ENCODE results near the gene NTN1. TPM values are rescaled to one million over a fixed set of nuclear protein-coding genes. Genes with fewer than 3 reads are reported as not detected.
A peak's percentile ranks its signal among the peaks of the same experiment; 100 is the strongest.
"Not testable (repeated sequence)": the region's sequence is repeated elsewhere in the genome, so short reads cannot be mapped to it uniquely, and the experiment has no call there.

Gene NTN1
- total RNA-seq, 2 donors from 2014 or later: 6.9 to 15.4 TPM

DNA sequence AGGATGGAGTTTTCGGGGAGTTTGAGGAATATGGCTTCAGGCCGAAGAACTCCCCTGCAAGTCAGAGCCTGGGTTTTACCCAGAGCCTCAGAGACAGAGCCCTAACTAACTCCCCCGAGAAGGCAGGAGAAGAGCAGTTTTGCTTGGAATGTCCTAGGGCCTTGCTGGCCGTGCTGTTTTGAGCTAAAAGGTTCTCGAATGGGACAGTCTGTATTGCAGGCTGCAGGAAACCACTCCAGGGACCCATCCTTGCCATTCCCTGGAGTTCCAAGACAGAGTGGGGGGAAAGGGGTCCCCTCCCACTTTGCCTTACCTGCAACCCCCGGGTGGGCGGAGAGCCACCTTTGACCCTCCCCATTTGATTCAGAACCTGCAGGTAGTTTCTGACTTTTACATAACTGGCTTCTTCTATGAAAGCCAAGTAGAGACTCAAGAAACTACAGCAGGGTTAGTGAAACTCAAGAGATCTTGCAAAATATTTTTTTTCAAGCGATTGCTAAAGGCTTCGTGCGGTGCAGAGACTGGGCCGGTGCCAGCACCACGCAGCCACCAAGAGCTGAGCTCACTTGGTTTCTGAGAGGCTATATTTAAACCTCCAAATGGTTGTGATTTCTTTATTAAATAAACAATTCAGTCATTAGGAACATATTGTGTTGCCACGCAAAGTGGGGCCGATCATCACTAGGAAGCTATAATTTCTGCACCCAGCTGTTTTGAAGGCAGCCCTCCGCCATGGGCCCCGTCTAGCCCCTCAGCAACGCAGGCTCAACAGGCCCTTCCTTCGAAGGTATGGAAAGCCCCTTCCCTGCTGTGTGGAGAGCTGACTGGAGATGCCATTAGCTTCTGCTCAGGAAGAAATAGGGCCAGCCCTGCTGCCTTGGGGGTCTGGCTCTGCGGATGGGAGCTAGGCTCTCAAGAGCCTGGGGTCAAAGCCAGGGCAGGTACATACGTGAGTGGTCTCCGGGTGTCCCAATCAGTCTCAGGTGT is 223.0 kb downstream of the NTN1 start:
- intact Hi-C loops (cut with DNase I): no loop called here
- DNase-seq (ENCODE audit: low spot score): no peak

DNA sequence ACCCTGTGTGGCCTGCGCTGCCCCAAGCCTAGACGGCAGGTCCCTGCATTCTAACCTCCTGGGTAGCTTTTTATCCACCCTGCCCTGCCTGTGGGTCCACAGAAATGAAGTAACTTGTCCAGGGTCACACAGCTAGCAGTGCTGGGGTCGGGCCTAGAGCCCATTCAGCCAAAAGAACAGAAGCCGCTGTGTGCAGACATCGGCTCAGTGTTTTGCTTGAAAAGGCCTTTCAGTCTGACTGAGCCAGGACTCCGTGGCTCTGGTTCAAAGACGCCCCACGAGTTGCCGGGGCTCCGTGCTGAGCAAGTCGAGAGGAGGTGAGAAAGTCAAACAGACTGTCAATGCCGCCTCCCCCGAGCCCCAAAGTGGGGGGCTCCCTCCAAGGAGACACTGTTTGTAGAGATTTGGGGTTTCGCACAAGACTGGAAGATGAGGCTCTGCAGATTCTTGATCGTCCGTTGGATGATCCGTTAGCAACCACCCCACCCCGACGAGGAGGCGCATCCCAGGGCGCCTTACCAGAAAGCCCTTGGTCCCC is 226.2 kb downstream of the NTN1 start:
- intact Hi-C loops (cut with DNase I): no loop called here
- no peak for DNase-seq (ENCODE audit: low spot score)

DNA sequence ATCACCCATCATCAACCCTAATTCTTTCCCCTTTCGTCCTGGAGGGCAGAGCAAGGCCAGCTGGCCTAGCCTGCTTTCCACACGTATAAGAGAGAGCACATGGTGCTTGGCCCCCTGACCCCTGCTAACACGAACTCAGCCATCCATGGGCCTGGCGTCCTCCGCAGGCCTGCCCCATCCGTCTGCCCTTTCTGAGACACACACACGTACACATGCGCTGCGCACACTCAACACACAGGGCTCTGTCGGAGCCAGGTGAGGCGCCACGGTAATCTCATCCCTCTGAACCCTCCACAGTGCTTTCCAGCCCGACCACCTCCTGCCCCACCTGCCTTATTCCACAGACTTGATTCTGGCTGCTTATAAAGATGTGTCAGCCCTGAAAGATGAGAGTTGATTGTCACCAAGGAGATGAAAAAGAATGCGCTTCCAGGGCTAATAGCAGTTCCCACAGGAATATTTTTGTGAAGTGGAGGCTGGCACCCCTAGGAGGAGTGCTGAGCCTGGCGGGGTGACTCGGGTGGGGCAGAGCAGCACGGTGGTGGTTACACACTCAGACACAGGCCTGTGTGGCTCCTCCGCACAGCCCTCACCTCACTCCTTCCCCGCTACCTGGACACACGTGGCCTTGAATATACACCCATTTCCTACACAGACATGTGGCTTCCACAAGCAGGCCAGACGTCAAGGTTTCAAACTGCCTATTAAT is 228.1 kb downstream of the NTN1 start:
- no peak for DNase-seq (ENCODE audit: low spot score)
- intact Hi-C loops (cut with DNase I): no loop called here

DNA sequence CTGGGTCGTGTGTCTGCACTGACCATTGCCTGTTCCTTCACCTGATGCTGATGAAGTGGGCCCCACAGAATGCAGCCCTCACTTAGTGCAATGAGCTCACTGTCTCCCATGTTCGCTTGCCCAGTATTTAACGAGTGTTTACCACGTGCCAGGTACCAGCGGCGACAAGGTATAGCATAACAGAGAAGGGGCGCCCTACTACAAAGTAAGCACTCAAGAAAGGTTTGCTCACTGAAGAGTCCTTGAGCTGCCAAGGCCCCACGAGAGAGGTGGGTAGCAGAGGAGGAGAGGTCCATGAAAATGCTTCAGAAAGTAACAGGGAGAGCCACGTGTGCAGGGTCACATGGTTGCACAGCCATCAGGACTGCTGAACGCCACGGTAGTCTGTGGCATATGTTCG is 230.0 kb downstream of the NTN1 start:
- intact Hi-C loops (cut with DNase I): no loop called here
- no peak for DNase-seq (ENCODE audit: low spot score)

DNA sequence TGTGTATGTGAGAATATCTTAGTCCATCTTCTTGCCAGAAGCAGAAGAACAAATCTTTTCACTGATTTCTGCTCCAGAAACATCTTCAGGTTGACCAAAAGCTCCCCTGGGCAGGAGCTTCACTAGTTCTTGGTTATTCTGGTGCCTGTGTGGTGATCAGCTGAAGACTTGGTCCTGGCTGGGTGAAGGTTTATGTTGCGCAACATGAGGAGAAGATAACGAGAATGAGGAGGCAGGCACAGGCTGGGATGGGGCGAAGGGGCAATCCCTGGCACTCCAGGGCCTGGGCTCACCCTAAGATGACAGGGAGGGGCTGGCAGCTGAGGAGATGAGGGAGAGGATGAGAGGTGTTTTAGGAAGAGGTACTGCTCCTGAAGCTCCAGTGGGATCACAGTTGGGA is 232.0 kb downstream of the NTN1 start:
- intact Hi-C loops (cut with DNase I): no loop called here
- no peak for DNase-seq (ENCODE audit: low spot score)

DNA sequence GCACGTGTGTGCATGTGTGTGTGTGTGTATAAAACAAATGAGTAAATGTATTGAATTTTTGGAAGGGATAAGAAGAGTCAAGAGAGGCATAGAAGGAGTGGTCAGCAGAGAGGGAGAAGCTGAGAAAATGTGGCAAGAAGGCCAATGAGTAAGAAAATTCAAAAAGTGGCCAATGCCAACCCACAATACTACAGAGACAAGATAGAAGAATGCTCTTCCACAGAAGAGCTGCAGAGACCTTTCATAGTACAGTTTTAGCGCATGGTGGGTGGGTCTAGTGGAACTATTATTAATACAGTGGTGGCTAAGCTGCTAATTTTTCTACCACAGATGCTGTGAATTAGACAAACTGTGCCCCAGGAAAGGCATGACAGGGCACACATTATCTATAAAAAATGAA is 233.5 kb downstream of the NTN1 start:
- no peak for DNase-seq (ENCODE audit: low spot score)
- intact Hi-C loops (cut with DNase I): no loop called here

DNA sequence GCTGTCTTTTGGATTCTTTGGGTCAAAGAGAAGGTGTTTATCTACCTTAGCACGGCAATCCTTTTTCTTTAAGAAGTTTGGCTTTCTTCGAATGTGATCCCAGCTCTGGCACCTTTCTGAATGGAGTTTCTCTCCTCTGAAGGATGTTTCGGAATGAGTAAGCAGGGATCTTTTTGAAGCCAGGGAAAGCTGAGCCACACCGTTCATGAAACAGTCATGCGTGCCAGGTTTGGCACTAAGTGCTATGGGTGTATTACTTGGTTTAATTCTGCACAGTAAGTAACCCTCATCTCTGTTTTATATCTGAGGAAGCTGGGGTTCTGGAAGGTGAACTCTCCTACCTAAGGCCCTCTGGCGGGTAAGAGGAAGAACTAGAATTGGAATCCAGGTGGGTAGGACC is 234.5 kb downstream of the NTN1 start:
- intact Hi-C loops (cut with DNase I): no loop called here
- no peak for DNase-seq (ENCODE audit: low spot score)

DNA sequence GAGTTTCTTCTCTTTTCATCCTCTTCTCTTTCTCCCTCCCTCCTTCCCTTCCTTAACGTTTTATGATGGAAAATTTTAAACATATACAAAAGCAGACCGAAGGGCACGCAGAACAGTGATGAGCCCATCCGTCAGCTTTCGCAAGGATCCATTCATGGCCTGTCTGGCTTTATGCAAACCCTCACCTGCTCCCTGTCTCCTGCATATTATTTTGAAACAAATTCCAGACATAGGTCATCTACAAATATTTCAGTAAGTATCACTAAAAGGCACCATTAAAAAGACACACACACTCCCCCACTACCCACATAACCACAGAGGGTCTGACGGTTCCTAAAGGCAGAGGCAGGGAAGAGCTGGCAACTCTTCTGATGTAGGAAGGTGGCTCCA is 235.0 kb downstream of the NTN1 start:
- no peak for DNase-seq (ENCODE audit: low spot score)
- intact Hi-C loops (cut with DNase I): no loop called here

DNA sequence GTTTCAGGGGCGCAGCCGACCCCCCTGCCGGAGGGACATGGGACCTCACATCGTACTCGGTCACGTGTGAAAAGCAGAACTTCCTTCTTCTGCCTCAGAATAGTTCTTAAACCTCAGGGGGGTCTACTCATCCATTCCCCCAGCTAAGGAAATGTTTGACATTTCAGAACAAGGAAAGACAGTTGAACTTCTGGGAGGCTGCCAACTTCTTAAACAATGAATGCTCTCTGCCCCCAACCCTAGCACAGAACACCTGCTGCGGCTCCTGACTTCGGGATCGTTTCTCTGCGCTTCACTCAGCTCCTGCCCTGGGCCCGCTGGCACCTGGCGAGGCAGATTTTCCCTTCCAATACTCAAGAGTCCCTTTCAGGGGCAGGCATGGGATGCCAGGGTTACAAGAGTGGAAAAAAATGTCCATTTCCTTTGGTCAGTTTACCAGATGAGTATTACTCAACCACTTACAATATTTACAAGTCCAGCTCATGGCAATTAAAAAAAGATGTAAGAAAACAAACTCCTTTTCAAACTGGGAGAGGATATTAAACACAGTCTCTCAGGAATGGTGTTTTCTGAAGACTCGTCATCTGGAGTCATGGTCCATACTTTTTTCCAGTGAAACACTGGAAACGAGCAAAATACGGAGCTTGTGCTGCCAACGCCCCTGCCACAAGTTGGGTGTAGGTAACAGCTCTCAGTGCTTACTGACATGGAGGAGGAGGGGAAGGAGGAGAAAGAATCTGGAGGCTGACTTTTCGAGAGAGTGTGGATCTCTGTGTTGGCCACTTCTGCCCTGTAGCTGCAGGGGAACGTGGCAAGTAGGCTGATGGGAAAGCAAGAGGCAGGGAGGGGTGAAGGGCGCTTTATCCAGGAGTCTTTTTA is 235.7 kb downstream of the NTN1 start:
- intact Hi-C loops (cut with DNase I): no loop called here
- DNase-seq (ENCODE audit: low spot score): no peak

DNA sequence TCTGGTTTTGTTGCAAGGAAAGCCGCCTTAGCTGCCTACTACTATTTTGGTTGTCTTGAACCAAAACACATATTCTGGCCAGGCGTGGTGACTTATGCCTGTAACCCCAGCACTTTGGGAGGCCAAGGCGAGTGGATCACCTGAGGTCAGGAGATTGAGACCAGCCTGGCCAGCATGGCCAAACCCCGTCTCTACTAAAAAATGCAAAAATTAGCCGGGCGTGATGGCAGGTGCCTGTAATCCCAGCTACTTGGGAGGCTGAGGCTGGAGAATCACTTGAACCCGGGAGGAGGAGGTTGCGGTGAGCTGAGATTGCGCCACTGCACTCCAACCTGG is 236.3 kb downstream of the NTN1 start:
- DNase-seq (ENCODE audit: low spot score); intact Hi-C loops (cut with DNase I): not testable (repeated sequence)

DNA sequence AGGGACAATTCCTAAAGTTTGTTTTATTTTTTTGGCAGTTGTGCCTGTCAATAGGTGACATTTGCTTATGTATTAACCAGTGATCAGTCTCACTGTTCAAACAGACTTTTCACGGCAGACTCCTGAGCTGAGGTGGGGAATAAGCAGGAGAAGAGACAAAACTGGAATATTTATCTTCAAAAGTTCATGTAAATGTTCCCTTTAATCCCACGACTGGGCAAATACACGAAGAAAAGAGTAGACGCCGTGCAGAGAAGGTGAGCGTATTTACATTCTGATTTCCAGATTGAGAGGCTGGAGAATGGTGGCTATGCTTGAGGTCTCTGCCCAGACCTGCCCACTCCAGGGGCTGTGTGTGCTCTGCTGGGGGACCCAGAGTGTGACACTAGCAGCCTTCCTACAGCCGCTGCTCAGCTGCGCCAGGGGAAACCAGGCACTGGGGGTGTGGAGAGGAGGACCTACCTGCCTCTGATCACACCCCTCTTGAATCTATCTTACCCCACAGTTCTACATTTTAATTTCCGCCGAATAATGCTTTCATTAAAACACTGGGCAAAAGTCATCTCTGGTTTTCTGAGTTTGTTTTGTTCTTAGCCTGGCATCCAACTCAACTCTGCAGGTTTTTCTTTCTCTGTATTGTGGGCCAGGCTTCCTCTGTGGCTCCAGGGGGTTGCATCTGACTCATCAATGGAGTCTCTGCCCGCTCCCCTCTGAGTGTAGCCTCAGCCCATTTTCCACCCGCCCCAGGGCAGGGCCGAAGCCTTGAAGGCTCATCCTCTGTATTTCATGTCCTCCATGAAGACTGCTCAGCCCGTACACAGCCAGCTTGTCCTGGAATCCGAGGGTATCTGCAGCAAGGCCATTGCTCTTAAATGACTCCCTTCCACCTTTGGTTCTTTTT is 237.1 kb downstream of the NTN1 start:
- no peak for DNase-seq (ENCODE audit: low spot score)
- intact Hi-C loops (cut with DNase I): no loop called here

DNA sequence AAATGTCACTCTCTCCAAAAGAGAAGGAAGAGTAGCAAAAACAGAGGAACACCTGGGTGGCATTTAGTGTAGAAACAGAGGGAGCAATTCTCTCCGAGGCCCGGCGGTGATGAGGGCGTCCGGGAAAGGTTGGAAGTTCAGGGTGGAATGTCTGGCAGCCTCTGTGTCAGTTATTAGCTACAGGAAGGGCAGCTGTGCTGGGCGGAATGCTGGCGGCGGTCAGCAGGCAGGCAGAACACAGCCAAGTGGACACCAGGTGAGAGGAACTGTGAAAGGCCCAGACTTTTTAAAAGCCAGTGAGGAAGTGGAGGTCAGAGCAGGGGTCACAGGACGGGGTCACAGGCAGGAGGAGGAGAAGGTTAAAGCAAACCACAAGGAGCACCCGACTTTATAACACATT is 238.1 kb downstream of the NTN1 start:
- DNase-seq (ENCODE audit: low spot score): peak; percentile 82
- intact Hi-C loops (cut with DNase I): no loop called here

DNA sequence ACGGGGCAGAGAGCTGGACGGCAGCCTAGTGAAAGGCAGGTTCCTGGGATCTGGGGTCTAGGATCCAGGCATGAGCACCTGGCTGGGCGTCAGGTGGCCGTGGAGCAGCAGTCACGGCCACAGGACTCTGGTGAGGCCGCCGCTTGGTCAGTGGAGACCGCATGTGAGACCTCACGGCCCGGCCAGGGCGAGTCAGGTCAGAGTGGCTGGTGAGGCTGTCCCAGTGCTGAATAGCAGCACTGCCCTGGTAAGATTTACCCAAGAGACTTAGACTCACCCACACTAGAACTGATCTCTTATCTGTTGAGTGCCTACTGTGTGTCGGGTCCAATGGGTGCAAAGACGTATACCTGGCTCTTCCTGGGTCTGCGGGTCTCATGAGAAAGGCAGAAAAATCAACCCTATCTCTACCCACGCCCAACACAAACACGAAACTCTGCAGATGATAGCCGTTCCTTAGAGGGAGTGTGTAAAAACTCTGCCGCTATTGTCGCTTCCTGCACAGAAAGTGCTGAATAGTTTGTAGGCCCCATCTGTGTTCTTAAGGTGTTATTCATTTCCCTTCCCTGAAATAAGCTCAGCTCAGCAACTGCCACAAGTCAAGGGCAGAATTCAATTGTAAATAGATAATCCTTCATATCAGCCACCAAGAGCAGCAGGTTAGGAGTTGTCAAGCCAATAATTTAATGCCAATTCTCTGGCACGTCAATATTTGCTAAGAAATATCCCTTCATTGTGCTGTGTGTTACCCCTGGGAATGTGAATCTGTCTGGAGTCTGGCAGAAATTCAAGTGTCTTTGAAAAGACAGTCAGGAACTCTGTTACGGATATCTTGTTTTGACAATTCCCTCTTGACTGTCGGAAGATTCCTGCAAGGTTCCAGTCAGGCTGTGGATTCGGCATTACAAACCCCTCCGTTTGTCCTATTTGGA is 240.0 kb downstream of the NTN1 start:
- peak; percentile 69 for DNase-seq (ENCODE audit: low spot score)
- intact Hi-C loops (cut with DNase I): no loop called here

DNA sequence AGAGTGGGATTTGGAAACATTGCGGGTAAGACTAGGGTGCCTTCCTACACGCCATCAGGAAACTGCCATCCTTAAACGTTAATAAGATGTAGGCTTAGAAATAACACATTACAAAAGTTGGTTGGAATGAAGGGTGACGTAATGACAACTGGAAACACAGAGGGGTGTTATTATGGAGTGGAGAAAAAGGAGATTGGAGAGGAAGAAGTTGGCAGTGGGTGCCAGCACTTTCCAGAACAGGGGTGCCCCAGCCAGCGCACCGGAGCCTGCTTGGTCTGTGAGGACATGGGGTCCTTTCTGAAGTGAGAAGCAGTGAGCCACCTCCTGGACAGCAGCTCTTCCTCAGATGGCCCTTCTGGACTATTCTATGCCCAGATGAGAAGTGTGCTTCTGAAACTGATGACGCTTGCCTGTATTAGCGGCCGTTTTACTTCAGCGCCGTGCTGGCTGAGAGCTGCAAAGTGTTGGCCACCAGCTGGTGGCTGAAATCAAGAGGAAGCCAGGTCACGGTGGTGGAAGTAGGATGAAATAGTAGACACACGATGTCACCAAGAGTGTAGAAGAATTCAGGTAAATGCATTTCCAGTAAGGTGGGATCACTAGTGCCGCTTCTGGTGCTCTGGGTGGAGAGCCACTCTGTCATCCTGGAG is 244.8 kb downstream of the NTN1 start:
- intact Hi-C loops (cut with DNase I): no loop called here
- peak; percentile 23 for DNase-seq (ENCODE audit: low spot score)

DNA sequence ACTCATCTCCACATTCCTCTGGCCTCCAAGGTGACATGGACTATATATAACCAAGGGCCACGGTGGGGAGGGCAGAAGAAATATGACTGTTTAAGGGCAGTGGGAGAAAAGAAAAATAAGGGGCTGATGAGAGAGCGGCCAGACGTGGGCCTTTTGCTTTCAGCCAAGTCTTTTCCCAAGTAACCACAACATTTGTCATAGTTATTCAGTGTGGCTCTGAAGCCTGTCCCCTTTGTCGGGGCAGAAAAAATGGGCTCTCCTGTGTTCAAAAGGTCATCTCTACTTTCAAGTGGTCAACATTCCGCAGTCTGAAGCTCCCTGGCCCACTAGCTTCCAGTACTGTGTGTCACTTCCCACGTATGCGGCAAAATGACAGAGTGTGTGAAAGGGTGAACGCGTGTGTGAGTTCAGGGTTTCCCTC is 245.4 kb downstream of the NTN1 start:
- intact Hi-C loops (cut with DNase I): no loop called here

DNA sequence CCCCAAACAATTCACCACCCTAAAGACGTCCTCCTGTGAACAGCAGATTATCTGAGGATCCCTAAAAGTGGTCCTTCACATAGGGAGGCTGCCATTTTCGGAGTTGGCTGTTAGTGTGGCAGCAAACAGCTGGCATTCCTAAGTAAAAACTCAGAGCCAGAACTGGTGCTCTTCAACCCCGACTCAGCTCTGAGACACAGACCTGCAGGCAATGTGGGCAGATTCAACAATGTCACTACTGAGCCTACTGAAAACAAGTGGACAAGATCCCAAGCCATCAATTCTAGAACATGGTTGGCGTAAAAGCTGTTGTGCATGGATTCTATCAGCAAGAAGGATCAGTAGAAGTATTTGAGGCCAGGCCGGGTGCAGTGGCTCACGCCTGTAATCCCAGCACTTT is 247.2 kb downstream of the NTN1 start:
- DNase-seq (ENCODE audit: low spot score): peak; percentile 46
- intact Hi-C loops (cut with DNase I): no loop called here

More for the DNA sequence above, 245.4 kb downstream of the NTN1 start:
- no peak for DNase-seq (ENCODE audit: low spot score)

Measured in posterior vena cava (tissue), 2 donors.